HG03097 (cell line): ENCODE data around the gene CES3.

ENCODE experiments used
- ATAC-seq: cut with Tn5 transposase; IDR thresholded peaks from one replicate; pipeline ENCODE4 v1.9.1; 2021; ENCODE audit not compliant: unreplicated experiment, low FRiP score

Gene CES3

DNA sequence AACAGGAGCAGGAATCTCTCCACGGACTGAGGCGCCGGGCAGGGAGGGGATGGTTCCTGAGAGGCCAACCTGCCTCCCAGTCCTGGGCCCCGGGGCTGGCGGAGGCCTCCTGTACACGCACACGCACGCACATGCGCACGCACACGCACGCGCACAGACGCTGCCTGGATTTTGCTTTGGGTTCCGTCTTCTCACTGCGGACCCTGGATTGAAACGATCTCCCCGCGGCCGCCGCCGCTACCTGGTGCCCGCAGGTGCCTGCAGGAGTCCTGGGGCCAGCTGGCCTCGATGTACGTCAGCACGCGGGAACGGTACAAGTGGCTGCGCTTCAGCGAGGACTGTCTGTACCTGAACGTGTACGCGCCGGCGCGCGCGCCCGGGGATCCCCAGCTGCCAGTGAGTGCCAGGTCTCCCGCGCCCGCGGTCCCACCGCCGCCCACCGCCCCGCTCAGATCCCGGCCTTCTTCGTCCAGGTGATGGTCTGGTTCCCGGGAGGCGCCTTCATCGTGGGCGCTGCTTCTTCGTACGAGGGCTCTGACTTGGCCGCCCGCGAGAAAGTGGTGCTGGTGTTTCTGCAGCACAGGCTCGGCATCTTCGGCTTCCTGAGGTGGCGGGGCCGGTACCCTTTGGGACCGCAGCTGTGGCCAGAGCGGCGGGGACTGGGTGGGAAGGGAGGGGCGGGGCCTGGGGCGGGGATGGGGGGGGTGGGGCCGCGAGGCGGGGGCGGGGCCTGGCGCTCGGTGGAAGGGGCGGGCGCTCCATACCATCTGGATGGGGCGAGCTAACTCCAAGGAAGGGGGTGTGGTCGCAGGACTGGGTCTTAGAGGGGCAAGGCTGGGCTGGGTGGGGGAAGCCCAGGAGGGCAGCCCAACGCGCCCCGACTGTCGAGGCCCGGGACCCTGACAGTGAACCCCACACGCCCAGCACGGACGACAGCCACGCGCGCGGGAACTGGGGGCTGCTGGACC lies 39.6 kb downstream of the CES3 start:
- ATAC-seq, result no peak

DNA sequence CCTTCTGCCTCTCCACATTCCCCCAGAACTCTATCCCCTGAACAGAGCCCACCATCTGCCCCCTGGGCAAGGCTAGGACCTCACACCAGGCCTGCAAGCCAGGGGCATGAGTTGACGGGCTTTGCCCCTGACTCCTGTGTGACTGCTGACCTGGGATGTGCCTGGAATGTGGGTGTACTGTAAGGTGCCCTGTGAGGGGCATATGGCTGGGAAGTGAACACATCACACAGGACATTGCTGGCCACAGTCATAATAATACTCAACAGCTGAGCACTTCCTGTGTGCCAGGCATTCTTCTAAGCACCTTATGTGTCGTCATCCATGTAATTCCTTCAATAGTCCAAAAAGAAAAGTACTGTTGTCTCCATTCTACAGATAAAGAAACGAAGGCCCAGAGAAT lies 40.7 kb downstream of the CES3 start:
- ATAC-seq, result no peak

DNA sequence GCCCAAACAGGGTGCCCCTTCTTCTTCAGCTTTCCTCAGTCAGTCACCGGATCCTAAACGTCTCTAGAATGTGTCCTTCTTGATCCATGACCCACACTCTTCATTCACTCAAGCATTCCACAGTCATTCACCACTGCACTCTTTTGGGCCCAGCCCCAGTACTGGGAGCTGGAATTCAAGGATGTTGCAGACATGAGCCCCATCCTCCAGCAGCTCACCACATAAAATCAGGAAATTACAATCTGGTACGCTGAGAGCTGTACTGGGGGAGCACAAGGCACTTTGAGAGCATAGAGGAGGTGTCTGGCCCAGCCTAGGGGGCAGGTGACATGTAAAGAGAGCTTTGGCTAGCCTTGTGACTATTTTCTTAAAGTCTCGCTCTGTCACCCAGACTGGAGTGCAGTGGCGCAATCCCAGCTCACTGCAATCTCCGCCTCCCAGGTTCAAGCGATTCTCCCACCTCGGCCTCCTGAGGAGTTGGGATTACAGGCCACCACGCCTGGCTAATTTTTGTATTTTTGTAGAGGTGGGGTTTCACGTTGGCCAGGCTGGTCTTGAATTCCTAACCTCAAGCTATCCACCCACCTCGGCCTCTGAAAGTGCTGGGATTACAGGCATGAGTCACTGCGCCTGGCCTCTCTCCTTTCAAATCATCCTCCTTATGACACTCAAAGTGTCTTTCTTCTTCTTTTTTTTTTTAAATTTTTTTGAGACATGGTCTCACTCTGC lies 46.0 kb downstream of the CES3 start:
- ATAC-seq, result no peak

DNA sequence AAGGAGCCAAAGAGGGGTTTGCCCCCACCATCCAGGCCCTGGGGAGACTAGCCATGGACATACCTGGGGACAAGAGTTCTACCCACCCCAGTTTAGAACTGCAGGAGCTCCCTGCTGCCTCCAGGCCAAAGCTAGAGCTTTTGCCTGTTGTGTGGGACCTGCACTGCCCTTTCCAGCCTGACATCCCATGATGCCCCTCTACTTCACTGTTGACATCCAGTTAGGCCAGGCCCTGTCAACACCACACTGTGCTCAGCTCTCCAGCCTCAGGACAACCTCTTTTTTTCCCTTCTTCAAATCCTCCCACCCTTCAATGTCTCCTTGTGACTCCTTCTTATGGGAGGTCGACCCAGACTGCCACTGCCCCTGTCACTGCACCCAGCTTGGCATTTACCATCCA lies 48.1 kb downstream of the CES3 start:
- ATAC-seq, result no peak

DNA sequence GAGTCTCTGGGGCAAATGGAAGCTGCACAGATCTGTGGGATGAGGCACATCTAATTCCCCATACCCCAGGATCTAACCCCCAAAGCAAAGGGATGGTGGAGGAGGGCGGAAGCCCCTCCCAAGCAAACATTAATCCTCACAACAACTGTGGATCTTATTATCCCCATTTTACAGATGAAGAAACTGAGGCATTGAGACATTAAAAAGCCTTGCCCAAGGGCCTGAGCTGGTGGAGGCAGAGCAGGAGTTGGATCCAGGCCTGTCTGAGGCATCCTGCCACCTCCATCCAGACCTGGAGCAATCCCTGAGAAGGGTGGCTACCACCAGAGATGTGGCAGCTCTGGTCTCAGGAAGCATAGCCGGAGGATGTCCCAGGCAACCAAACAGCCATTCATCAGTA lies 50.2 kb downstream of the CES3 start:
- no peak for ATAC-seq

DNA sequence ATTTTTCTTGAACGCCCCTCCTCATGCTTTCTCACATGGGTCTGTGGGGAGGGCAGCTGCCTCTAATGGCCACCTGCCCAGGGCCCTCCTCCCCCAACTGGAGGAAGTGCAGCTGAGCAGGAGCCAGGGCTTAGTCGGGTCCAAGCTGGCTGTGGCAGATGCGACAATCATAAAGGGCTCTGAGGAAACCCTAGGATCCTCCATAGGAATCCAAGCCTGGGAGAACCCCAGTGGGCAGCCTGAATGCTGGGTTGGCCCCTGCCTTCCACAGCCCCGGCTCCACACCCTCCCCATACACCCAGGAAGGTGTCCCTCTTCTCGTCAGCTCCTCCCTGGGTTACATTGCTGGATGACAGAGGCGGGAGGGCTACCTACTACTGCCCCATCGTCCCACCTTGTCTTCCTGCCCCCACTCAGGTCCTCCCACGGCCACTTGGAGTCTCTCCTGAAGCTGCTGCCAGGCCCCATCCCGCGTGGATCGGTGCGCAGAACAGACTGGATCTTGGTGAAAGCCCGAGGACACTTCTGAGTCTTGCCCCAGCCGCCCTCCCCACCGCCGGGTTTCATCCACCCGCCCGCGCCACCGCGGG lies 52.3 kb downstream of the CES3 start:
- no peak for ATAC-seq

DNA sequence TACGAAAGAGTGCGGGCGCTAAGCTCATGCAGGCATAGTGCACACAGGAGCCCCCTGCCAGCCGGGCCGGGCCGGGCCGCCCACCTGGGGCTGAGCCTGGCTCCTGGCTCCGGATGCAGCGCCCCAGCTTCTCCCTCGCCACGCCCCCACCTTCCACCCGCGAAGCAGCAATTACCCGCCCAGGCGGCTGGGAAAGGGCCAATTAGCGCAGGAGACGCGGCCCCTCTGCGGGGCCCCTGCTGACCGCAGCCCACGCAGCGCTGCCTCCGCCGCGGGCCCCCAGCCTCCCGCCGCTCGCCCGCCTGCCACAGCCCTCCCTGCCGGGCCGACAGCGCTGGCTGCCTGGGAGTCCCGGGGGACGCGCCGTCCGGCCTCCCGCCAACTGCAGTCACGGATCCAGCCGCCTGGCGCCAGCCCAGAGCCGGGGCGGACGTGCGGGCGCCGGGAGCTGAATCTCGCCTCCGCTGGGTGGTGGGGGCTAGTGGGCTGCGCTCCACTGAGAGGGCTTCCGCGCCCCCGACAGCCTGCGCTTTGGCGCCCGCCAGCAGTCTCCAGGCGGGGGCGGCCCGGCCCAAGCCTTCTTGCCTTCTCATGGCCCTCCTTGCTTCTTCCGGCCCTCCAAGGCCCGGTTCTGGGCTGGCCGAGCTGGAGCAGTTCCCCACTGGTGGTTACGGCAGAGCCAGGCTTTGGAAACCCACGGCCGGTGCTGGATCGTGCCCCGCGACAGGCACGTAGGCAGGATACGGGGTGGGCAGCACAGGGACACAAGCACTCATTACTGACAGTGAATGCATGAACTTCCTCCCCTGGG lies 53.0 kb downstream of the CES3 start:
- peak; percentile 36 for ATAC-seq

DNA sequence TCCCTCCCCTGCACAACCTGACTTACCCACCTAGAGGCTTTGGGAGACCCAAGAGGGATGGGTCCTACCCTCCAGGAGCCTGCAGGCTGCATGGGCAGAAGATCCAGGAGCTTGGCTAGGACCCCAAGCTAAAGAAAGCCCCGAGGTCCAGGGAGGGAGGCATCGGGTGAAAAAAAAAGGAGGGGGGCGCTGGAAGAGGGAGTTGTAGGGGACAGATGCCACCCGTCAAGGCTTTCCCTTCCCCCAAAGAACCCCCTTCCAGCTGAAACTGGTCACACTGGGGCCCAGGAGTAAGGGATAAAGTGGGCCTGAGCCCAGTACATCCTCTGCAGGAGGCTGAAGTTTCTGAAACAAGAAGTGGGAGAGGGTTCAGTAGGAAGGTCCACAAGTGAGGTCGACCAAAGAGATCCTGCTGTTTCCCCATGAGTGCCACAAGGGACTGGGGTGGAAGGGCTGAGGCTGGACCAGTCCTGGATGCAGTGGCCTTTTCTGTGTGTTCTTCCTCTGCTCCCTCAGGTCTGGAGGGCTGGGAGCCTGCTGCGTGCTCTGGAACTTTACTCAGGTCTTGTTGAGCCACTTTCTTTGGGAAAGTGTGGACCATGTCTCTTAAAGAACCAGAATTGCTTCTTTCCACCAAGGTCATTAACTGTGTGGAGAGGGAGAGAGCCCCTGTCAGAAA lies 53.7 kb downstream of the CES3 start:
- ATAC-seq, result no peak

DNA sequence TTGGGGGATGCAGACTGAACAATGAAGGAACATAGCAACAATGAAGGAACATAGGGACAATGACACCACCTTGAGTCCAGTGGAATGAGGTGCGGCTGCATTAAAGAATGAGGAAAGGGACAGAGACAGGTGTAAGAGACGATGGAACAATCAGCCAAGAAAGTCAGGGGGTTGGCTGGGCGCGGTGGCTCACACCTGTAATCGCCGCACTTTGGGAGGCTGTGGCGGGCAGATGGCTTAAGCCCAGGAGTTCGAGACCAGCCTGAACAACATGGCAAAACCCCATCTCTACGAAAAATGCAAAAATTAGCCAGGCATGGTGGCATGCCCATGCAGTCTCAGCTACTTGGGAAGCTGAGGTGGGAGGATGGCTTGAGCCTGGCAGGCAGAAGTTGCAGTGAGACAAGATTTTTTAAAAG lies 54.3 kb downstream of the CES3 start:
- ATAC-seq, result no peak

DNA sequence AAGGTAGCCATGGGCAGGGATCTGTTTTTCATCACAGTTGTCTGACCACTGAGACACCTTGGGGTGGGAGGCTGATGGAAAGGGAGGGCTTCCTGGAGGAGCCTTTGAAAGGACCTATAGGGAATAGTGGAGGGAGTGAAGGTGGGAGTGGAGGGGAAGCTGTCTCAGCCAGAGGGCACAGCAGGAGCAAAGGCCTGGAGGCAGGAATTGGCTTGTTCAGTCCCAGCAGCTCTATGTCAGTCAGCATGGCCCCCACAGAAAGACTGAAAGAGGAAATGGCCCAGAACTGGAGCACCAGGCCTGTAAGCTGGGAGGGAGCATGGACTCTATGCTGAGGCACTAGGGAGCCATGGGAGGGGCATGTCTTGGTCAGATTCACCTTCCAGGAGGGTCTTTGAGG lies 55.1 kb downstream of the CES3 start:
- no peak for ATAC-seq

DNA sequence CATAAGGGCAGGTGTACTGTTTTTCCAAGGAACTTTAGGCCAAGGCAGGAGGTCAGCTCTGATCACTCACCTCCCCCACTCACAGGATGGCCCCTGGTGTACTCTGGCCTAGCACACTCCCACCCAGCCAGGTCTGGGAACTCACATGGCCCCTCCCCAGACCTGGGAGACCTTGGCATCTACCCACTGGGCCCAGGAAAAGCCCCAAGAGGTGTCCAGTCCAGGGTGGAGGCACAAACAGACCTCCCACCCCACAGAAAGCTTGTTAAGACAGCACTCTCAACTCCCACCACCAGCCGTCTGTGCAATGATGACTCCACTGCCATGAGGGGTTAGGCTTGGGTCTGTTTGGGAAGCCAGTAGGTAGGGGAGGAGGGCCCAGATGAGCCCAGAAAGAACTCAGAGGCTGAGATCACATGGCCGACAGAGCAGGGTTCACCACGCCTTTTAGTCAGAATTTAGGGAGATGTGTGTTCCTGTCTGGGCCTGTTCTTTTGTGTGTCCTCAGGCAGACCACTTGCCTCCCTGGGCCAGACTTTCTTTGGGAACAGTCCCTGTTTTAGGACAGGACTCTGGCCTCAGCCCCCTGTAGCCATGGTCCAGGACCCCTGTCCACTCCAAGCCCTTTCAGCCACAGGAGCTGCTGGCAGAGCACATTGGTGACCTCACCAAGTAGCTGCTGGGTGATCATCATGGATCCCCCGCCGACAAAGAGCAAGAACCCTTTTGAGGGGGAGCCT lies 55.8 kb downstream of the CES3 start:
- no peak for ATAC-seq

DNA sequence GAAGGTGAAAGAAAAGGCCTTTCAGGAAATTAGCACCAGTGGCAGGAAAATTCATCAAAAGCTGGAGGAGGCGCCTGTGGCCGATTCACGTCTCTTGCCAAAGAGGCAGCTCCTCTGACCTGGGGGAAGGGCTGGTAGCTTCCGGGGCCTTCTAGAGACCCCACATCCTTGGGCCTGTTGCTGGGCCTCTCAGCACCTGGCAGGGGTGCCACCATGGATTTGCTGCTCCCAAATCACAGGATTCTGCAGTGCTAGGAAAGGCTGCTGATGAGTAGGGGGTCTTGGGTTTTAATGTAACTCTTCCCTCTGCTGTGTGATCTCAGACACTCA lies 56.3 kb downstream of the CES3 start:
- ATAC-seq, result no peak

DNA sequence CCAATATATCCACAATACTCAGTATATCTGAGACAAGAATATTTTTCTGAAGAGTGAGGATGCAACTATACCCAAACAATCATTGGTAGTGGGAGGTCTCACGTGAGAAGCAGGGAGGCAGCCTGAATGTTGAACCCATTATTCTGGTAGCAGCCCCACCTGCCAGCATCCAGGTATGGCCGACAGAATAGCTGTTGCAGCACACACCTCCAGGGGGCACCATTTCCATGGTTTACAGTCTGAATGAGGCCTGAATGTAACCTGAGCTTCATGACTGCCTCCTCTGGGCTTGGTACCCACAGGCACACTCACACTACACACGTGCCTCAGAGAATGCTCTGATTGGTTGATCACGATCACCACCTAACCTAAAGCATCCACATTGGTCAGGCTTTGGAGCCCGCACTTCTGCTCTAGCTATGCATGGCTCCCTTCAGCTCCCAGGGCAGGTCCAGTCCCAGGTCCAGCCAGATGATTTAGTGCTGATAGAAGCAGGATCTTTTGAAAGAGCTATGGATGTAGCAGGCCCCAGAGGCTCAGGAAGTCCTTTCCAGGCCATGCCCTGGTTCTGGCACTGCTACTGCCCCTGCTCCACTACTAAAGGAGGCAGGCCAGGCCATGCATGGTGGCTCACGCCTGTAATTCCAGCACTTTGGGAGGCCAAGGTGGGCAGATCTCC lies 56.9 kb downstream of the CES3 start:
- peak; percentile 82 for ATAC-seq

DNA sequence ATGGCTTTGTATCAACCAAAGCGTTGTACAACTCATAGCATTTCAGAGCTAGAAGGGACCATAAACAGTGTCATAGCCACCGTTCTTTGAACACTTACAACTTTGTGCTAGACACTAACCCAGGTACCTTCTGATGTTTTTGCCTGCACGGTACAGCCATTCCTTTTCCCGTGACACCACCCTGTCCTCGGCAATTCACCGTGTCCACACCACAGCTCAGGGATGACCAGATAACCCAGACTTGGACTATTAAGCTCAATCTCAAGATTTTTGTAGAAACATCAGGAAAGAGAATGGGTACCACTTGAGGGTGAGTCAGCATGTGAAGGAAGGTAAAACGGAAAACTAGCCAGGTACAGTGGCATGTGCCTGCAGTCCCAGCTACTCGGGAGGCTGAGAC lies 58.1 kb downstream of the CES3 start:
- no peak for ATAC-seq

DNA sequence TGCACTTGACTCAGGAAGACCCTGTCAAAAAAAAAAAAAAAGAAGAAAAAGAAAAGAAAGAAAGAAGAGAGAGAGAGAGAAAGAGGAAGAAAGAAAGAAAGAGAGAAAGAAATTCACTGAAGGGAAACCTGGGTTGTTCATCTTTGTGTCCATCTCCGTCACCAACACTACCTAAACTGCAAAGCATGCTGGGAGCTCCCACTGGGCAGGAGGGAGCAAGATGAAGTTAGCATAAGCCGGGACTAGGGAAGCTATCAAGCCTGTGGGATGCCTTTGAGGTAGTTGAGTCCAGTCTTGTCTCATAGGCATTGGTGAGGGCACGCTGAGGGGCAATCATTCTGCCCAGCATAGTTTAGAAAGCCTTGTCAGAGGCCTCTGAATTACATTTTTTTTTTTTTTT lies 60.3 kb downstream of the CES3 start:
- no peak for ATAC-seq

DNA sequence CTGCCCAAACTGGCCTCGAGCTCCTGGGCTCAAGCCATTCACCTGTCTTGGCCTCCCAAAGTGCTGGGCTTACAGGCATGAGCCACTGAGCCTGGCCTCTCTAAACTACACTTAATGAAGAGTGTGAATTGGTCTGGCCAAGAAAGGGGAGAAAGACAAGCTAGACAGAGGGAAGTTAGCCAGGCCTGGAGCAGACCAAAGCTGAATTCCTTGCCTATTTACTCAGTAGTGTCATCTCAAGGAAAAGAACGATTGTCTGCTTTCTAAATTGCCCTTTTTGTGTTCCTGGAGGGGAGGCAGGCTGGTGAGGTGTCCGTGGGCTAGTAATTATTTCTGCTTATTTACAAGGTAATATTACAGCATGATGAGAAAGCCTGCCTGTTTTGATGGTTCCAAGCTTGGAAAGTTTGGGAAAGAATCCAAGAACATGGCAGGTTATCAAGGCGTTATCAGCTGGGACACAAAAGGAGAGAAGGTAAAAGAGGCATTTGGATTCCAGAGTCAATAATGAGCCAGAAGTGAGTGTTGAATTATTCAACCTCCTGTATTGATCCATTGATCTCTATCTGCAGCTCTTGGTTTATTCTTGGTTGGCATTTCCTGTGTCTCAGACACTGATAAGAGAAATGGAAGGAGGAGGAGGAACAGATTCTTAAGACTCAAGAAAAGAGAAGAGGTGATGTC lies 61.6 kb downstream of the CES3 start:
- no peak for ATAC-seq

DNA sequence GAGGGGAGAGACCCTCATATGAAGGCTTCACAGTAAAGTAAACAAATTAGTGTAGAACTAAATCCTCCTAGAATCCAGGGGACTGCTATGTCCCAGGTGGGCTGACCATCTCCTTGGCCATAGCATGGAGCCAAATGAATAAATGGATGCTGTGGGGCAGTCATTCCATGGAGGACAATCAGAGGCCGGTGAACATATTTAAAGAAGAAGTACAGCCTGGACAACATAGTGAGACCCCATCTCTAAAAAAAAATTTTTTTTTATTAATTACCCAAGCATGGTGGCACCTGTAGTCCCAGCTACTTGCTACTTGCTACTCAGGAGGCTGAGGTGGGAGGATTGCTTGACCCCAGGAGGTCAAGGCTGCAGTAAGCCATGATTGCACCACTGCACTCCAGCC lies 62.6 kb downstream of the CES3 start:
- no peak for ATAC-seq
